Measurements from ENCODE around the gene TRAF2. TPM values are rescaled to one million over a fixed set of nuclear protein-coding genes. Genes with fewer than 3 reads are reported as not detected.

Gene TRAF2
- total and polyA plus RNA-seq, 2 of the 13 experiments (the other 11 are each of a cell fraction or from before 2014, with no cell fraction given): 12.4 to 13.6 TPM

- BruUV-seq (replicated peaks): no TSS peak
- peak overlapping the region; percentile 40; the same call in 1 of the 2 replicates for H3K9ac ChIP-seq (ENCODE audit: insufficient read depth, low read depth, low read length)
- H3K36me3 ChIP-seq (replicated peaks in 1 of 2; ENCODE audit: control insufficient read depth in 1 of 2, insufficient read depth in 2 of 2, low read length in 2 of 2): peaks cover 18 to 49% of the 10 kb centered on the region in 2 experiments
Observed at GRCh38 chr9:136900988-136901515, 14.7 kb downstream of the TRAF2 start.

More at GRCh38 chr9:136900988-136901515, 14.7 kb downstream of the TRAF2 start:
- ChIA-PET CTCF (ENCODE audit: low intra/inter-chr PET ratio, low total read pairs) (no interaction called here), POLR2A (interaction anchor here (0.9 to 2.4 kb wide), 5 partner anchors 14 to 43 kb away, joined by 3 to 20 read pairs (median 10); partner anchors contain the start of gene TRAF2)
- H3K4me3 ChIP-seq (replicated peaks in 1 of 3; ENCODE audit: insufficient read depth in 1 of 3, low read depth in 2 of 3, low read length in 3 of 3): no peak overlapping the region
- ATAC-seq (no peak), FAIRE-seq (no peak), DNase-seq (ENCODE audit: low spot score) (no peak)
- in situ Hi-C loops (cut with HindIII; ENCODE audit: extremely low pct_ligation_motif_present, low pct_unique_long_range_greater_than_20kb): no loop called here
- intact Hi-C loops (cut with micrococcal nuclease; ENCODE audit: unreplicated experiment): no loop called here
- H3K4me2 ChIP-seq (ENCODE audit: low read depth, low read length): peak overlapping the region; percentile 39; the same call in 1 of the 2 replicates
- H2AFZ ChIP-seq (ENCODE audit: low read length): no peak overlapping the region
- H3K27ac ChIP-seq (ENCODE audit: extremely low read length, insufficient read depth, low read length): peak overlapping the region; percentile 67
- no peaks in the 10 kb centered on the region for H3K9me3 ChIP-seq (ENCODE audit: low read length)
- H3K4me1 ChIP-seq (ENCODE audit: insufficient read depth, low read length): peaks cover 27% of the 10 kb centered on the region
- peaks cover 17% of the 10 kb centered on the region for H3K79me2 ChIP-seq (ENCODE audit: insufficient read depth, low read length)
- 0 out of 2 replicates have a peak, but pooled peaks have one; percentile 8 for TF ChIP-seq HDAC1 (CRISPR knock-in tag; IDR thresholded peaks at IDR 0.05)
- no peak for TF ChIP-seq ZNF687 (CRISPR knock-in tag; IDR thresholded peaks at IDR 0.05)
- peak; percentile 42 for TF ChIP-seq ZBTB33 (CRISPR knock-in tag; IDR thresholded peaks at IDR 0.05)
- TF ChIP-seq ZNF18 (CRISPR knock-in tag; IDR thresholded peaks at IDR 0.05; ENCODE audit: insufficient replicate concordance): peak; percentile 77
- TF ChIP-seq ZNF841 (CRISPR knock-in tag; IDR thresholded peaks at IDR 0.05; ENCODE audit: borderline replicate concordance): no peak
- peaks cover 12% of the 10 kb centered on the region for H4K20me1 ChIP-seq (ENCODE audit: insufficient read depth, low read length)
- no peaks in the 10 kb centered on the region for H3K27me3 ChIP-seq (ENCODE audit: control insufficient read depth in 1 of 2, insufficient read depth in 2 of 2, low read length in 2 of 2)
- 82% methylated on average over 13 of the region's 13 CpGs for WGBS (ENCODE audit: low lambda C conversion rate)
